Liver (tissue), 2 donors: ENCODE measurements around the gene KRT36.

Source experiments
- CTCF ChIP-seq: fragments of 150-350 bp; IDR thresholded peaks from 2 replicates; pipeline ENCODE4 v1.5.1; 2017; ENCODE audit warnings: improper control_type of control experiment, low read depth, low read length; ENCODE audit not compliant: missing input control
- FOXA1 ChIP-seq: IDR thresholded peaks from 2 replicates; pipeline ENCODE4 v1.6.1; 2016; ENCODE audit warnings: antibody characterized with exemption
- donor health status: healthy.

GRCh38 chr17:41518031-41518430, 28.3 kb upstream of the KRT36 start:
- no peak for TF ChIP-seq CTCF
- TF ChIP-seq FOXA1, result no peak
